Liver (tissue), 9 donors: ENCODE data around the gene PTPN23. TPM values are rescaled to one million over a fixed set of nuclear protein-coding genes. Genes with fewer than 3 reads are reported as not detected.

Source experiments
- DNase-seq: peaks from one replicate; pipeline ENCODE4 v3.0.0-alpha.2; 2017; ENCODE audit warnings: low spot score
- H3K27ac ChIP-seq, 2 donors: one replicate each; pipeline ENCODE4 v1.7.0; 2013; ENCODE audit warnings: inconsistent platforms in 2 of 2, low read length in 2 of 2, control low read depth in 1 of 2, low read depth in 1 of 2, mild to moderate bottlenecking in 1 of 2
- H3K27me3 ChIP-seq, 4 donors: one replicate each; pipeline versions ENCODE4 v1.6.1 to v1.7.0; 2013; ENCODE audit warnings: low read length in 3 of 4, inconsistent platforms in 1 of 4, mild to moderate bottlenecking in 1 of 4, moderate library complexity in 1 of 4; ENCODE audit not compliant: control insufficient read depth in 4 of 4, insufficient read depth in 4 of 4
- H3K36me3 ChIP-seq, 4 donors: one replicate each; pipeline versions ENCODE4 v1.6.1 to v1.7.0; 2013; ENCODE audit warnings: low read length in 3 of 4, mild to moderate bottlenecking in 3 of 4, low read depth in 1 of 4, moderate library complexity in 1 of 4; ENCODE audit not compliant: control insufficient read depth in 4 of 4, insufficient read depth in 3 of 4
- H3K4me1 ChIP-seq, 4 donors: one replicate each; pipeline versions ENCODE4 v1.6.1 to v1.7.0; 2013; ENCODE audit warnings: low read length in 3 of 4, mild to moderate bottlenecking in 3 of 4, moderate library complexity in 1 of 4; ENCODE audit not compliant: control insufficient read depth in 4 of 4, insufficient read depth in 4 of 4
- H3K4me3 ChIP-seq, 3 donors: one replicate each; pipeline versions ENCODE4 v1.6.1 to v1.7.0; 2013; ENCODE audit warnings: low read length in 3 of 3, control low read depth in 1 of 3, low read depth in 1 of 3, mild to moderate bottlenecking in 1 of 3
- H3K9ac ChIP-seq, 2 donors: one replicate each; pipeline ENCODE4 v1.7.0; 2013; ENCODE audit warnings: low read length in 2 of 2, mild to moderate bottlenecking in 2 of 2, moderate library complexity in 2 of 2, control low read depth in 1 of 2, low read depth in 1 of 2
- H3K9me3 ChIP-seq, 4 donors: one replicate each; pipeline versions ENCODE4 v1.6.1 to v1.7.0; 2013; ENCODE audit warnings: low read length in 3 of 4; ENCODE audit not compliant: control insufficient read depth in 4 of 4
- EGR1 ChIP-seq, 2 donors: IDR thresholded peaks; 2 replicates each; pipeline ENCODE4 v1.6.1; 2016 to 2018; ENCODE audit warnings: antibody characterized with exemption in 2 of 2, low read depth in 2 of 2
- FOXA1 ChIP-seq: IDR thresholded peaks from 2 replicates; pipeline ENCODE4 v1.6.1; 2016; ENCODE audit warnings: antibody characterized with exemption
- FOXA2 ChIP-seq: IDR thresholded peaks from 2 replicates; pipeline ENCODE4 v1.6.1; 2016; ENCODE audit warnings: antibody characterized with exemption
- GABPA ChIP-seq, 2 donors: IDR thresholded peaks in 1 of 2; conservative IDR thresholded peaks in 1 of 2; 2 replicates each; pipeline ENCODE4 v1.6.1; 2016; ENCODE audit warnings: antibody characterized with exemption in 2 of 2, mild to moderate bottlenecking in 1 of 2, moderate library complexity in 1 of 2
- HNF4A ChIP-seq, 2 donors: conservative IDR thresholded peaks; 2 replicates each; pipeline ENCODE4 v1.6.1; 2016; ENCODE audit warnings: antibody characterized with exemption in 2 of 2, mild to moderate bottlenecking in 2 of 2
- HNF4G ChIP-seq: IDR thresholded peaks from 2 replicates; pipeline ENCODE4 v1.6.1; 2016; ENCODE audit warnings: antibody characterized with exemption
- JUND ChIP-seq, 2 donors: IDR thresholded peaks; 2 replicates each; pipeline ENCODE4 v1.6.1; 2016; ENCODE audit warnings: antibody characterized with exemption in 2 of 2
- NR2F2 ChIP-seq: IDR thresholded peaks from 2 replicates; pipeline ENCODE4 v1.6.1; 2016; ENCODE audit warnings: antibody characterized with exemption
- RAD21 ChIP-seq, 2 donors: IDR thresholded peaks; 2 replicates each; pipeline ENCODE4 v1.6.1; 2016; ENCODE audit warnings: antibody characterized with exemption in 2 of 2, mild to moderate bottlenecking in 2 of 2
- RXRA ChIP-seq, 2 donors: IDR thresholded peaks; 2 replicates each; pipeline ENCODE4 v1.6.1; 2017 to 2018; ENCODE audit warnings: antibody characterized with exemption in 2 of 2, mild to moderate bottlenecking in 1 of 2
- SP1 ChIP-seq: IDR thresholded peaks from 2 replicates; pipeline ENCODE4 v1.6.1; 2018; ENCODE audit warnings: antibody characterized with exemption, mild to moderate bottlenecking
- TAF1 ChIP-seq: conservative IDR thresholded peaks from 2 replicates; pipeline ENCODE4 v1.6.1; 2016; ENCODE audit warnings: antibody characterized with exemption, mild to moderate bottlenecking
- YY1 ChIP-seq: IDR thresholded peaks from 2 replicates; pipeline ENCODE4 v1.6.1; 2016; ENCODE audit warnings: antibody characterized with exemption, mild to moderate bottlenecking
- WGBS: extraction: QIAGEN DNeasy Blood & Tissue Kit; methylation state at CpG from one replicate; pipeline ENCODE4 v1.1.7; 2013; 5-methylcytosine and 5-hydroxymethylcytosine counted together
- polyA plus RNA-seq, 2 donors: library from polyadenylated mRNA; stranded (reverse) in 1 of 2; unstranded in 1 of 2; fragments of 200-250 nt in 1 of 2; fragments of >200 nt in 1 of 2; fragmentation: Nextera tagmentation in 1 of 2; extraction: Ambion mirVana in 1 of 2; gene quantifications; one replicate each; pipeline versions ENCODE4 v1.2.1 to v1.2.3, GENCODE V29; 2013 to 2015
- total RNA-seq, 2 donors: library from RNA; depleted of rRNA; stranded (reverse); fragments of >200 nt; gene quantifications; one replicate each; pipeline ENCODE4 v1.2.3, GENCODE V29; 2014
- TF ChIP-seq, protein P1 (sequence below): IDR thresholded peaks from 2 replicates; pipeline ENCODE4 v1.6.1; 2016; ENCODE audit warnings: antibody characterized with exemption
- TF ChIP-seq, protein P2 (sequence below): IDR thresholded peaks from 2 replicates; pipeline ENCODE4 v1.6.1; 2016; ENCODE audit warnings: antibody characterized with exemption
- TF ChIP-seq, protein P3 (sequence below): fragments of 150-350 bp; IDR thresholded peaks from 2 replicates; pipeline ENCODE4 v1.5.1; 2017; ENCODE audit warnings: improper control_type of control experiment, low read depth, low read length; ENCODE audit not compliant: missing input control
- TF ChIP-seq, protein P4 (sequence below): IDR thresholded peaks from 2 replicates; pipeline ENCODE4 v1.6.1; 2016; ENCODE audit warnings: antibody characterized with exemption, mild to moderate bottlenecking
- TF ChIP-seq, protein P5 (sequence below): IDR thresholded peaks from 2 replicates; pipeline ENCODE4 v1.6.1; 2016; ENCODE audit warnings: antibody characterized with exemption
- donor health status: healthy.
- donor health status: healthy.
- donor health status: healthy.
- donor health status: healthy.
- donor health status: healthy.

Gene PTPN23, protein sequence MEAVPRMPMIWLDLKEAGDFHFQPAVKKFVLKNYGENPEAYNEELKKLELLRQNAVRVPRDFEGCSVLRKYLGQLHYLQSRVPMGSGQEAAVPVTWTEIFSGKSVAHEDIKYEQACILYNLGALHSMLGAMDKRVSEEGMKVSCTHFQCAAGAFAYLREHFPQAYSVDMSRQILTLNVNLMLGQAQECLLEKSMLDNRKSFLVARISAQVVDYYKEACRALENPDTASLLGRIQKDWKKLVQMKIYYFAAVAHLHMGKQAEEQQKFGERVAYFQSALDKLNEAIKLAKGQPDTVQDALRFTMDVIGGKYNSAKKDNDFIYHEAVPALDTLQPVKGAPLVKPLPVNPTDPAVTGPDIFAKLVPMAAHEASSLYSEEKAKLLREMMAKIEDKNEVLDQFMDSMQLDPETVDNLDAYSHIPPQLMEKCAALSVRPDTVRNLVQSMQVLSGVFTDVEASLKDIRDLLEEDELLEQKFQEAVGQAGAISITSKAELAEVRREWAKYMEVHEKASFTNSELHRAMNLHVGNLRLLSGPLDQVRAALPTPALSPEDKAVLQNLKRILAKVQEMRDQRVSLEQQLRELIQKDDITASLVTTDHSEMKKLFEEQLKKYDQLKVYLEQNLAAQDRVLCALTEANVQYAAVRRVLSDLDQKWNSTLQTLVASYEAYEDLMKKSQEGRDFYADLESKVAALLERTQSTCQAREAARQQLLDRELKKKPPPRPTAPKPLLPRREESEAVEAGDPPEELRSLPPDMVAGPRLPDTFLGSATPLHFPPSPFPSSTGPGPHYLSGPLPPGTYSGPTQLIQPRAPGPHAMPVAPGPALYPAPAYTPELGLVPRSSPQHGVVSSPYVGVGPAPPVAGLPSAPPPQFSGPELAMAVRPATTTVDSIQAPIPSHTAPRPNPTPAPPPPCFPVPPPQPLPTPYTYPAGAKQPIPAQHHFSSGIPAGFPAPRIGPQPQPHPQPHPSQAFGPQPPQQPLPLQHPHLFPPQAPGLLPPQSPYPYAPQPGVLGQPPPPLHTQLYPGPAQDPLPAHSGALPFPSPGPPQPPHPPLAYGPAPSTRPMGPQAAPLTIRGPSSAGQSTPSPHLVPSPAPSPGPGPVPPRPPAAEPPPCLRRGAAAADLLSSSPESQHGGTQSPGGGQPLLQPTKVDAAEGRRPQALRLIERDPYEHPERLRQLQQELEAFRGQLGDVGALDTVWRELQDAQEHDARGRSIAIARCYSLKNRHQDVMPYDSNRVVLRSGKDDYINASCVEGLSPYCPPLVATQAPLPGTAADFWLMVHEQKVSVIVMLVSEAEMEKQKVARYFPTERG (N-terminal part only)
- 10 to 100 TPM; 10.6 to 84.4 TPM for total RNA-seq
- 10 to 100 TPM in 1 of 2 donors, 1 to 10 TPM in 1; 3.8 to 12.4 TPM for polyA plus RNA-seq

DNA sequence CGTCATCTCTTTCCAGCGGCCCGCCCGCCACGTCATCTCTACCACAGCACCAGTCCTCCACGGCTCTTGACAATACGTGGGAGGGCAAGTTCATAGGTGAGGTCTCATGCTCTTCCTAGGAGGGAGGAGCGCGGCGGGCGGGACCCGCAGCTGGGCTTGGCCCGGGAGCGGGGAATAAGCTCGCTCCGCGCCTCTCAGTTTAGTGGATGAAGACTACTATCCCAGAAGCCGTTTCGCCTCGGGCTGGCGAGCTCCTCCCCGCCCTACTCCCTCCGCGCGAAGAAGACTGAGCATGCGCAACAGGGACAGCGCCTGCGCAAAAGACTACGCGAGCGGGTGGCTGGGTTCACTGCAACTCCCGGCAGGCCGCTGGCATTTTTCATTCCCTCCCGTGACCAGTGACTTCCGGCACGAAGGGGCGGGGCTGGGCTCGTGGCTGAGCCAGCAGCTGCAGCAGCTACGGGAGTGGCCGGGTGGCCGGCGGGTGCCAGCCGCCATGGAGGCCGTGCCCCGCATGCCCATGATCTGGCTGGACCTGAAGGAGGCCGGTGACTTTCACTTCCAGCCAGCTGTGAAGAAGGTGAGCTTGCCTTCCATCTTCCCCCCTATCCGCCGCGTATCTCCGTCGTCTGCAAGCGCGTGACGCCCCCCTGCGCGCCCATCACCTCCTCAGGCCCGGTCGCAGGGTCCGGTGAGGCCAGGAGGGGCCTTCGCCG lies at the start of gene PTPN23:
PTPN23 (plus strand) TSS at position 421 of the 716 bp plus-strand sequence; CDS start at position 497, 76 bp downstream.
- DNase-seq = peak; percentile 99
- peak within 1 kb of the TSS; percentile 58 to 96 for H3K9ac ChIP-seq
- TF ChIP-seq YY1 (peak; percentile 91), EGR1 (IDR thresholded peaks at IDR 0.05; ENCODE audit: low read depth in 2 of 2) (peak; percentile 66 to 81), RXRA (IDR thresholded peaks at IDR 0.05) (peak; percentile 73 to 74), NR2F2 (peak; percentile 44), GABPA (IDR thresholded peaks at IDR 0.05 in 1 of 2, conservative IDR thresholded peaks at IDR 0.05 in 1 of 2) (peak; percentile 52 to 91), HNF4A (conservative IDR thresholded peaks at IDR 0.05) (peak; percentile 48 to 56), FOXA2 (no peak), JUND (IDR thresholded peaks at IDR 0.05) (peak in 1 of 2 donors; percentile 56), TAF1 (peak; percentile 95), HNF4G (peak; percentile 10), FOXA1 (no peak), SP1 (peak; percentile 83), RAD21 (IDR thresholded peaks at IDR 0.05) (peak; percentile 31 to 47)
- TF ChIP-seq, protein P1, sequence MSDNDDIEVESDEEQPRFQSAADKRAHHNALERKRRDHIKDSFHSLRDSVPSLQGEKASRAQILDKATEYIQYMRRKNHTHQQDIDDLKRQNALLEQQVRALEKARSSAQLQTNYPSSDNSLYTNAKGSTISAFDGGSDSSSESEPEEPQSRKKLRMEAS = peak; percentile 88
- TF ChIP-seq, protein P2, sequence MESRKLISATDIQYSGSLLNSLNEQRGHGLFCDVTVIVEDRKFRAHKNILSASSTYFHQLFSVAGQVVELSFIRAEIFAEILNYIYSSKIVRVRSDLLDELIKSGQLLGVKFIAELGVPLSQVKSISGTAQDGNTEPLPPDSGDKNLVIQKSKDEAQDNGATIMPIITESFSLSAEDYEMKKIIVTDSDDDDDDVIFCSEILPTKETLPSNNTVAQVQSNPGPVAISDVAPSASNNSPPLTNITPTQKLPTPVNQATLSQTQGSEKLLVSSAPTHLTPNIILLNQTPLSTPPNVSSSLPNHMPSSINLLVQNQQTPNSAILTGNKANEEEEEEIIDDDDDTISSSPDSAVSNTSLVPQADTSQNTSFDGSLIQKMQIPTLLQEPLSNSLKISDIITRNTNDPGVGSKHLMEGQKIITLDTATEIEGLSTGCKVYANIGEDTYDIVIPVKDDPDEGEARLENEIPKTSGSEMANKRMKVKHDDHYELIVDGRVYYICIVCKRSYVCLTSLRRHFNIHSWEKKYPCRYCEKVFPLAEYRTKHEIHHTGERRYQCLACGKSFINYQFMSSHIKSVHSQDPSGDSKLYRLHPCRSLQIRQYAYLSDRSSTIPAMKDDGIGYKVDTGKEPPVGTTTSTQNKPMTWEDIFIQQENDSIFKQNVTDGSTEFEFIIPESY = peak; percentile 95
- TF ChIP-seq, protein P3, sequence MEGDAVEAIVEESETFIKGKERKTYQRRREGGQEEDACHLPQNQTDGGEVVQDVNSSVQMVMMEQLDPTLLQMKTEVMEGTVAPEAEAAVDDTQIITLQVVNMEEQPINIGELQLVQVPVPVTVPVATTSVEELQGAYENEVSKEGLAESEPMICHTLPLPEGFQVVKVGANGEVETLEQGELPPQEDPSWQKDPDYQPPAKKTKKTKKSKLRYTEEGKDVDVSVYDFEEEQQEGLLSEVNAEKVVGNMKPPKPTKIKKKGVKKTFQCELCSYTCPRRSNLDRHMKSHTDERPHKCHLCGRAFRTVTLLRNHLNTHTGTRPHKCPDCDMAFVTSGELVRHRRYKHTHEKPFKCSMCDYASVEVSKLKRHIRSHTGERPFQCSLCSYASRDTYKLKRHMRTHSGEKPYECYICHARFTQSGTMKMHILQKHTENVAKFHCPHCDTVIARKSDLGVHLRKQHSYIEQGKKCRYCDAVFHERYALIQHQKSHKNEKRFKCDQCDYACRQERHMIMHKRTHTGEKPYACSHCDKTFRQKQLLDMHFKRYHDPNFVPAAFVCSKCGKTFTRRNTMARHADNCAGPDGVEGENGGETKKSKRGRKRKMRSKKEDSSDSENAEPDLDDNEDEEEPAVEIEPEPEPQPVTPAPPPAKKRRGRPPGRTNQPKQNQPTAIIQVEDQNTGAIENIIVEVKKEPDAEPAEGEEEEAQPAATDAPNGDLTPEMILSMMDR = no peak
- TF ChIP-seq, protein P4, sequence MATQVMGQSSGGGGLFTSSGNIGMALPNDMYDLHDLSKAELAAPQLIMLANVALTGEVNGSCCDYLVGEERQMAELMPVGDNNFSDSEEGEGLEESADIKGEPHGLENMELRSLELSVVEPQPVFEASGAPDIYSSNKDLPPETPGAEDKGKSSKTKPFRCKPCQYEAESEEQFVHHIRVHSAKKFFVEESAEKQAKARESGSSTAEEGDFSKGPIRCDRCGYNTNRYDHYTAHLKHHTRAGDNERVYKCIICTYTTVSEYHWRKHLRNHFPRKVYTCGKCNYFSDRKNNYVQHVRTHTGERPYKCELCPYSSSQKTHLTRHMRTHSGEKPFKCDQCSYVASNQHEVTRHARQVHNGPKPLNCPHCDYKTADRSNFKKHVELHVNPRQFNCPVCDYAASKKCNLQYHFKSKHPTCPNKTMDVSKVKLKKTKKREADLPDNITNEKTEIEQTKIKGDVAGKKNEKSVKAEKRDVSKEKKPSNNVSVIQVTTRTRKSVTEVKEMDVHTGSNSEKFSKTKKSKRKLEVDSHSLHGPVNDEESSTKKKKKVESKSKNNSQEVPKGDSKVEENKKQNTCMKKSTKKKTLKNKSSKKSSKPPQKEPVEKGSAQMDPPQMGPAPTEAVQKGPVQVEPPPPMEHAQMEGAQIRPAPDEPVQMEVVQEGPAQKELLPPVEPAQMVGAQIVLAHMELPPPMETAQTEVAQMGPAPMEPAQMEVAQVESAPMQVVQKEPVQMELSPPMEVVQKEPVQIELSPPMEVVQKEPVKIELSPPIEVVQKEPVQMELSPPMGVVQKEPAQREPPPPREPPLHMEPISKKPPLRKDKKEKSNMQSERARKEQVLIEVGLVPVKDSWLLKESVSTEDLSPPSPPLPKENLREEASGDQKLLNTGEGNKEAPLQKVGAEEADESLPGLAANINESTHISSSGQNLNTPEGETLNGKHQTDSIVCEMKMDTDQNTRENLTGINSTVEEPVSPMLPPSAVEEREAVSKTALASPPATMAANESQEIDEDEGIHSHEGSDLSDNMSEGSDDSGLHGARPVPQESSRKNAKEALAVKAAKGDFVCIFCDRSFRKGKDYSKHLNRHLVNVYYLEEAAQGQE = peak; percentile 93
- TF ChIP-seq, protein P5, sequence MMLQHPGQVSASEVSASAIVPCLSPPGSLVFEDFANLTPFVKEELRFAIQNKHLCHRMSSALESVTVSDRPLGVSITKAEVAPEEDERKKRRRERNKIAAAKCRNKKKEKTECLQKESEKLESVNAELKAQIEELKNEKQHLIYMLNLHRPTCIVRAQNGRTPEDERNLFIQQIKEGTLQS = no peak
- peak within 1 kb of the TSS; percentile 72 to 98 (median 88) for H3K4me3 ChIP-seq
- WGBS = under 1% methylated on average over 61 of the region's 61 CpGs
- H3K27me3 ChIP-seq = no peaks in the 10 kb centered on the region
- peak within 1 kb of the TSS; percentile 95 to 97 for H3K27ac ChIP-seq
- H3K9me3 ChIP-seq = no peaks in the 10 kb centered on the region
- H3K36me3 ChIP-seq = no peaks in the 10 kb centered on the region
- peaks cover 9 to 27% (median 18%) of the 10 kb centered on the region in 4 donors for H3K4me1 ChIP-seq
